Peyer's patch (tissue), 4 donors: ENCODE measurements around the gene APEX1. TPM values are rescaled to one million over a fixed set of nuclear protein-coding genes. Genes with fewer than 3 reads are reported as not detected.

ENCODE experiments used
- DNase-seq, 3 donors: peaks; one replicate each; pipeline ENCODE4 v3.0.0-alpha.2; 2017 to 2019
- H3K27ac ChIP-seq, 4 donors: fragments of 200-600 bp; sonication (generic); one replicate each; pipeline ENCODE4 v1.5.1; 2016 to 2019
- H3K27me3 ChIP-seq, 2 donors: fragments of 200-600 bp; sonication (generic); one replicate each; pipeline ENCODE4 v1.5.1; 2019
- H3K36me3 ChIP-seq, 3 donors: fragments of 200-600 bp; sonication (generic); one replicate each; pipeline ENCODE4 v1.5.1; 2016 to 2019
- H3K4me1 ChIP-seq, 4 donors: fragments of 200-600 bp; sonication (generic); one replicate each; pipeline ENCODE4 v1.5.1; 2016 to 2019
- H3K4me3 ChIP-seq, 4 donors: fragments of 200-600 bp; sonication (generic); 1 replicate in 3 of 4; 2 replicates in 1 of 4; pipeline ENCODE4 v1.5.1; 2016 to 2019; ENCODE audit warnings: mild to moderate bottlenecking in 1 of 4
- H3K9me3 ChIP-seq, 4 donors: fragments of 200-600 bp; sonication (generic); one replicate each; pipeline ENCODE4 v1.5.1; 2016 to 2019; ENCODE audit warnings: mild to moderate bottlenecking in 1 of 4
- POLR2A ChIP-seq, 2 donors: fragments of 450-650 bp; IDR thresholded peaks; one replicate each; pipeline ENCODE4 v1.5.1; 2017; ENCODE audit warnings: antibody characterized with exemption in 2 of 2, mild to moderate bottlenecking in 2 of 2, moderate library complexity in 2 of 2
- total RNA-seq, 4 donors: library from RNA; depleted of rRNA; stranded (reverse); fragments of >200 nt; gene quantifications; one replicate each; pipeline ENCODE4 v1.1.0, GENCODE V29; 2016
- TF ChIP-seq, protein P1 (sequence below), 6 experiments: fragments of 450-650 bp in 4 of 6; fragments of 200-600 bp in 2 of 6; sonication (generic) in 1 of 6; IDR thresholded peaks; one replicate each; pipeline ENCODE4 v1.5.1; 2017 to 2019; ENCODE audit warnings: antibody characterized with exemption in 6 of 6, mild to moderate bottlenecking in 3 of 6, moderate library complexity in 1 of 6

APEX1 gene
- total RNA-seq, 4 donors from 2014 or later = 79.8 to 142 (median 92.0) TPM

DNA sequence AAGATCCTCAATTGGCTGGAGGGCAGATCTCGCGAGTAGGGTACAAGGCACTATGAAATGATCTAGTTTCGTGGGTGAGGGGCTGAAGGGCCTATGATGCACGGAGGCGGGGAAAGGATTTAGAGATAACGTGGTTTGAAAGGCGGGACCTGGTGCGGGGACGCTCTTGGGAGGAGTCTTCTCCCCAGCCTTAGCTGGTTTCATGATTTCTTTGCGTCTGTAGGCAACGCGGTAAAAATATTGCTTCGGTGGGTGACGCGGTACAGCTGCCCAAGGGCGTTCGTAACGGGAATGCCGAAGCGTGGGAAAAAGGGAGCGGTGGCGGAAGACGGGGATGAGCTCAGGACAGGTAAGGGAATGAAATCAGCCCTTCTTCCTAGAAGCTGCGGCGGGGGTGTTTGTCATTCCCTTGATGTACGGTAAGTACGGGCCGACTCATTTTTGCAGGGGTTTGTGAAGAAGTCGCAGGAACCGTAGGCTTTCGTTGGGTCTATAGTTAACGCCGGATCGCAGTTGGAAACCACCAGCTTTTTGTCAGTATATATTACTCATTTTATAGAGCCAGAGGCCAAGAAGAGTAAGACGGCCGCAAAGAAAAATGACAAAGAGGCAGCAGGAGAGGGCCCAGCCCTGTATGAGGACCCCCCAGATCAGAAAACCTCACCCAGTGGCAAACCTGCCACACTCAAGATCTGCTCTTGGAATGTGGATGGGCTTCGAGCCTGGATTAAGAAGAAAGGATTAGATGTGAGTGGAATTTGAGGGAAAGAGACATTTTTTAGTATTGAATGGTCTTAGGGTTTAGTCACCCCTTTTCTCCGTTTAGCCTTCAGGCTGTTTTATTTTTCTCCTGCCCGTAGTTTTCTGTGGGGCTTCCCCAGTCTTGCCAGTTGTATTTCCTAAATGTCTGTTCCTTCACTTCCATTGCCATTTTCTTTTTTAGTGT, 602 bp downstream of the APEX1 start:
- peak overlapping the region; percentile 83 to 97 (median 88) for H3K27ac ChIP-seq
- no peaks in the 10 kb centered on the region for H3K27me3 ChIP-seq
- peaks cover 0 to 48% (median 0%) of the 10 kb centered on the region in 3 donors for H3K36me3 ChIP-seq
- peak overlapping the region; percentile 49 to 89 (median 72) for H3K4me3 ChIP-seq
- TF ChIP-seq POLR2A (IDR thresholded peaks at IDR 0.05) = no peak
- TF ChIP-seq, protein P1, sequence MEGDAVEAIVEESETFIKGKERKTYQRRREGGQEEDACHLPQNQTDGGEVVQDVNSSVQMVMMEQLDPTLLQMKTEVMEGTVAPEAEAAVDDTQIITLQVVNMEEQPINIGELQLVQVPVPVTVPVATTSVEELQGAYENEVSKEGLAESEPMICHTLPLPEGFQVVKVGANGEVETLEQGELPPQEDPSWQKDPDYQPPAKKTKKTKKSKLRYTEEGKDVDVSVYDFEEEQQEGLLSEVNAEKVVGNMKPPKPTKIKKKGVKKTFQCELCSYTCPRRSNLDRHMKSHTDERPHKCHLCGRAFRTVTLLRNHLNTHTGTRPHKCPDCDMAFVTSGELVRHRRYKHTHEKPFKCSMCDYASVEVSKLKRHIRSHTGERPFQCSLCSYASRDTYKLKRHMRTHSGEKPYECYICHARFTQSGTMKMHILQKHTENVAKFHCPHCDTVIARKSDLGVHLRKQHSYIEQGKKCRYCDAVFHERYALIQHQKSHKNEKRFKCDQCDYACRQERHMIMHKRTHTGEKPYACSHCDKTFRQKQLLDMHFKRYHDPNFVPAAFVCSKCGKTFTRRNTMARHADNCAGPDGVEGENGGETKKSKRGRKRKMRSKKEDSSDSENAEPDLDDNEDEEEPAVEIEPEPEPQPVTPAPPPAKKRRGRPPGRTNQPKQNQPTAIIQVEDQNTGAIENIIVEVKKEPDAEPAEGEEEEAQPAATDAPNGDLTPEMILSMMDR (IDR thresholded peaks at IDR 0.05) = no peak
- peaks cover 0 to 58% (median 20%) of the 10 kb centered on the region in 4 donors for H3K4me1 ChIP-seq
- DNase-seq = peak in 1 of 3 donors; percentile 54
- no peaks in the 10 kb centered on the region for H3K9me3 ChIP-seq

DNA sequence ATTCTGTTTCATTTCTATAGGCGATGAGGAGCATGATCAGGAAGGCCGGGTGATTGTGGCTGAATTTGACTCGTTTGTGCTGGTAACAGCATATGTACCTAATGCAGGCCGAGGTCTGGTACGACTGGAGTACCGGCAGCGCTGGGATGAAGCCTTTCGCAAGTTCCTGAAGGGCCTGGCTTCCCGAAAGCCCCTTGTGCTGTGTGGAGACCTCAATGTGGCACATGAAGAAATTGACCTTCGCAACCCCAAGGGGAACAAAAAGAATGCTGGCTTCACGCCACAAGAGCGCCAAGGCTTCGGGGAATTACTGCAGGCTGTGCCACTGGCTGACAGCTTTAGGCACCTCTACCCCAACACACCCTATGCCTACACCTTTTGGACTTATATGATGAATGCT, 1.9 kb downstream of the APEX1 start:
- TF ChIP-seq, protein P1 (IDR thresholded peaks at IDR 0.05) = no peak
- no peak for DNase-seq
- Histone ChIP-seq H3K27me3 (no peaks in the 10 kb centered on the region), H3K27ac (no peak overlapping the region), H3K4me3 (no peak overlapping the region), H3K4me1 (peaks cover 0 to 59% (median 20%) of the 10 kb centered on the region in 4 donors), H3K36me3 (peaks cover 0 to 34% (median 0%) of the 10 kb centered on the region in 3 donors), H3K9me3 (no peaks in the 10 kb centered on the region)

DNA sequence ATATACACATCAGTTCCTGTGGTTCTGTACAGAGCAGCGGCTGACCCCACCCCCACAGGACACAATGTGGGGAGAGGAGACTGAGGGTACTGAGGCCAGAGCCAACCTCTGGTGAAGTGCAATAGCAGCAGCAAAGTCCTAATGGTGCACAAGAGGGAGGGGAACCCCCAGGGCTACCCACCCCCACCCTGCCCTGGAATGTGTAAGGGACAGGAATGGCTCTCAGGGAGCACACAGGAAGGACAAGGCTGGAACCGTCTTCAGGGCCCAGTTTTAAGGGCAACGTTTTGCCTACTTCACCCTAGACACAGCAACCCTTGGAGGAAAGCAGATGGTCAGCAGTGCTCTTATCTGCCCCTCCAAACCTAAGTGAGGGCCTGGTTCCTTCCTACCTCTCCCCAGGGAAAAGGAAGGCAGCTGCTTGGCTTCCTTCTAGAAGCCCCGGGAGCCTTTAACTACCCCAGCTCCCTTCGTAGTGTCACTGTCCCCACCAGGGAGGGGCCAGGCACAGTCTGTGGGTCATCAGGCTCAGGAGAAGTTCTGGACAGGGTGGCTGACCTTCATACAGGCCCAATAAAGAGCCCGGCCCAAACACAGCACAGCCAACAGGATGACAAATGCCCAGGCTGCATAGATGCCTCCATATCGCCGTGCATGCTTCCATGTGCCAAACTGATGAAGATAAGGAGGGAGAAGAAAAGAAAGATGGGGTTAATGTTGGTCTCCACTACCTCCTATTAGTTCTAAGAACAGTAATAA, 3.2 kb downstream of the APEX1 start:
- no peak for DNase-seq
- peaks cover 0 to 53% (median 19%) of the 10 kb centered on the region in 4 donors for H3K4me1 ChIP-seq
- no peak overlapping the region for H3K4me3 ChIP-seq
- peaks cover 0 to 30% (median 0%) of the 10 kb centered on the region in 3 donors for H3K36me3 ChIP-seq
- H3K27ac ChIP-seq = peak overlapping the region in 1 of 4 donors; percentile 8
- TF ChIP-seq, protein P1 (IDR thresholded peaks at IDR 0.05) = no peak
- no peak for TF ChIP-seq POLR2A (IDR thresholded peaks at IDR 0.05)
- H3K27me3 ChIP-seq = no peaks in the 10 kb centered on the region
- no peaks in the 10 kb centered on the region for H3K9me3 ChIP-seq

DNA sequence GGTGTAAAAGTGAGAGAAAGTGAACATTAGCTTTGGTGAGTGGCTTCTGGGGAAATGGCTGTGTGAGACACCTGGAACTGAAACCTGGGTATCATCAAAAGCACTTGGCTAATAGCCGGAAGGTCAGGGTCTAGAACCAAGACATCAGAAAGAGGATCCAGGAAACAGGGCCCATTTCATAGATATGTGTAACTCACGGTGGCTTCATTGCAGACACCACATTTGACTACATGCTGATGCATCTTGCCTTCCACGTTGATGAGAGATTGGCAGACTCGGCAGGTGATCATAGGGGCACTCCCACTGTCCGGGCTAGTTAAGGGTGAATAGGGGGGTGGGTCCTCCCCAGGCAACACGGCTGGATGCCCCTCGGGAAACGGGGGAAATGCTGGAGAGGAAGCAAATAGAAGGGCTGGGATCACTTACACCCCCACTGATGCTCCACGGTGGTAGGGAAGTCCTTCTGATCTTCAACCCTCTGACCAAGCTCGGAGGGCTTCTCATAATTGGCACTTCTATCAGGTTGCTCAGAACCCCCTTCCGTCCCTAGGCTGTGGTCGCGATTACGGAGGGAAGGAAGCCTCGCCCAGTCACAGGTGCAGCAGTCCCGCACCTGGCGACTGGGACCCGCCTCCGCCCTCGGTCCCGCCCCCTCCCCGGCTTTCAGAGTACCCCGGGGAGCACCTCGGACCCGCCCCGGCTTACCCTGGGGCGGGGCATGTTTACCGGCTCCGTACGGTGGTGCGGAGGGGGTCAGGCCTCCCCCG, 5.6 kb downstream of the APEX1 start:
- Histone ChIP-seq H3K4me1 (peaks cover 0 to 44% (median 14%) of the 10 kb centered on the region in 4 donors), H3K36me3 (peaks cover 0 to 30% (median 0%) of the 10 kb centered on the region in 3 donors), H3K27me3 (no peaks in the 10 kb centered on the region), H3K4me3 (peak overlapping the region; percentile 75 to 88 (median 84)), H3K9me3 (no peaks in the 10 kb centered on the region), H3K27ac (peak overlapping the region; percentile 97 to 99 (median 99))
- DNase-seq = peak; percentile 81 to 89 (median 81)
- TF ChIP-seq POLR2A (IDR thresholded peaks at IDR 0.05) = no peak
- TF ChIP-seq, protein P1 (IDR thresholded peaks at IDR 0.05) = no peak
